NCI-H2227 treated with DMSO at 0.1 percent for 48 hours (cell line): ENCODE data around the gene PPHLN1.

ENCODE experiments used
- DNase-seq: peaks from one replicate; lab custom pipeline; 2025; lab: John Stamatoyannopoulos, UW

The PPHLN1 gene

GRCh38 chr12:42482041-42482747, 156.2 kb downstream of the PPHLN1 start:
- DNase-seq: no peak

GRCh38 chr12:42482748-42483520, 157.0 kb downstream of the PPHLN1 start:
- DNase-seq: no peak

- DNase-seq: no peak
These were observed 157.5 kb downstream of the PPHLN1 start for GRCh38 chr12:42483521-42483790.

- no peak for DNase-seq
These were observed 159.0 kb downstream of the PPHLN1 start for GRCh38 chr12:42484996-42485395.

GRCh38 chr12:42485823-42486222, 159.9 kb downstream of the PPHLN1 start:
- DNase-seq: no peak

- no peak for DNase-seq
These were observed 160.4 kb downstream of the PPHLN1 start for GRCh38 chr12:42486407-42486806.

GRCh38 chr12:42490261-42490842, 164.4 kb downstream of the PPHLN1 start:
- DNase-seq: no peak
